GM20000 (cell line): ENCODE measurements around the gene TBC1D5.

Source experiments
- DNase-seq: peaks from one replicate; pipeline ENCODE4 v3.0.0; 2012; ENCODE audit warnings: low spot score
- TF ChIP-seq, protein P1 (sequence below): IDR thresholded peaks from 2 replicates; pipeline ENCODE4 v1.5.1; 2012; ENCODE audit warnings: mild to moderate bottlenecking, control low read depth; ENCODE audit errors: extremely low read depth, missing control alignments

TBC1D5 gene

DNA sequence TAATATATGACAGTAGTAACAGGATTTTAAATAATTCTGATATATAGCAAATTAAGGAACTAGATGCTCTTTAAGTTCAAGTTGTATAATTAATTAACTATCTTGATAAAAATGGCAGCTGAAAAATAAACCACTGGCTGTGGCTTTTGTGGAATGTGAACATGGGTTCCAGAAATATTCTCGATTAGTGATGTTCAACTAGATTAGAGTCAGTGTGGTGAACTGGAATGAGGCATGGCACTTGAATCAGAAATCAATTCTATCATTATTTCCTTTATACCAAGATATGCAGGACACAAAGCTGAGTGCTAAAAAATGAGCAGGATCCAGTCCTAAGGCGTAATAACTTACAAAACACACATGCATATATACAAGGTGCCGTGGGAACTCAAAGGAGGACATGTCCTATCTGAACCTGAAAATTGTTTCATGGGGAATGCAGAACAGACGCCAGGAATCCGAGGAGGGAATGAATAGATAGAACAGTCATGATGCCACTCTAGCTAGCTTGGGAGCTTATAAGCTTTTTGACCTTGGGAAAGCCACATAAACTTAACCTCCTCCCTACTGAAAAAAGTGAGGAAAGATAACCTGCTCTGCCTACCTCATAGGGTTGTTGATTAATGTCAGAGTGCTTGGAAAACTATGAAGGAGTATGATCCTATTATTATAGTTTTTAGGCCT is 455.3 kb downstream of the TBC1D5 start:
- TF ChIP-seq, protein P1, sequence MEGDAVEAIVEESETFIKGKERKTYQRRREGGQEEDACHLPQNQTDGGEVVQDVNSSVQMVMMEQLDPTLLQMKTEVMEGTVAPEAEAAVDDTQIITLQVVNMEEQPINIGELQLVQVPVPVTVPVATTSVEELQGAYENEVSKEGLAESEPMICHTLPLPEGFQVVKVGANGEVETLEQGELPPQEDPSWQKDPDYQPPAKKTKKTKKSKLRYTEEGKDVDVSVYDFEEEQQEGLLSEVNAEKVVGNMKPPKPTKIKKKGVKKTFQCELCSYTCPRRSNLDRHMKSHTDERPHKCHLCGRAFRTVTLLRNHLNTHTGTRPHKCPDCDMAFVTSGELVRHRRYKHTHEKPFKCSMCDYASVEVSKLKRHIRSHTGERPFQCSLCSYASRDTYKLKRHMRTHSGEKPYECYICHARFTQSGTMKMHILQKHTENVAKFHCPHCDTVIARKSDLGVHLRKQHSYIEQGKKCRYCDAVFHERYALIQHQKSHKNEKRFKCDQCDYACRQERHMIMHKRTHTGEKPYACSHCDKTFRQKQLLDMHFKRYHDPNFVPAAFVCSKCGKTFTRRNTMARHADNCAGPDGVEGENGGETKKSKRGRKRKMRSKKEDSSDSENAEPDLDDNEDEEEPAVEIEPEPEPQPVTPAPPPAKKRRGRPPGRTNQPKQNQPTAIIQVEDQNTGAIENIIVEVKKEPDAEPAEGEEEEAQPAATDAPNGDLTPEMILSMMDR = no peak
- DNase-seq = no peak

DNA sequence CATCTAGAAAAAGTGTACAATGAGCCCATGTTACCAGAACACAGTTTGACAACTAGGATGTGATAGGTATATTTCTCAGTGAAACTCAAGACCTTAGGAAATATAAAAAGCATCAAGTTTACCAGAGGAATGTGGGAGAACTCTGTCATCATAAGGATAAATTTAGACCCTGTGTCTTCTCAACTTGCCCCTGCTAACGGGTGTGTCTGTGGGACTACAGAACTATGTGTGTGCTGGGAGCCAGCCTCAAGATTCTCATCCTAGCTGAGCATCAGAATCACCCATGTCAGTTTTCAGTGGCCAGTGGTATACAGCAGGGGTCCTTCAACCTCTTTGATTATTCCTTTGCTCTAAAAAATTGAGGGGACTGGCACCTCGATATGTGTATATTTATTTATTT is 464.4 kb downstream of the TBC1D5 start:
- DNase-seq = no peak
- TF ChIP-seq, protein P1 = no peak

DNA sequence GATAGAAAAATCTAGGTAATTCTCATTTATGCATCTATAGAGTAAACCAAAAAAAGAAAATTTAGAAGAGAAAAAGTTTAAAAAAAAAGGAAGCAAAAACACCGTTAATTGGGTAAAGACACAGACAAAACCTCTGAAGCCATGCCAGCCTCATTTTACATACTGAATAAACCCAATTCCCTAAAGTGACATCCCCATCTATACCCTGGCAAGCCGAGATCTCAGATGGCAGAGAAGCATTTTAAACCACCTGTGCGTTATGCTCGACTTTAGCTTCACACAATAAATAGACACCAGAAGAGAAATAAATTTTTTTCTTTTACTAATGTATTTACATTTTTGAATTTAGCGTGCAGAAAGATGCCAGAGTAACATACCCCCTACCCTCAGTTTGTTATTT is 475.6 kb downstream of the TBC1D5 start:
- TF ChIP-seq, protein P1 = peak; percentile 1

GRCh38 chr3:17261627-17262369 is 480.6 kb downstream of the TBC1D5 start:
- TF ChIP-seq, protein P1 = no peak
- no peak for DNase-seq

More for the DNA sequence above, 475.6 kb downstream of the TBC1D5 start:
- no peak for DNase-seq

- no peak for DNase-seq
- TF ChIP-seq, protein P1 = no peak
Measured at GRCh38 chr3:17260257-17260656, 482.2 kb downstream of the TBC1D5 start.

DNA sequence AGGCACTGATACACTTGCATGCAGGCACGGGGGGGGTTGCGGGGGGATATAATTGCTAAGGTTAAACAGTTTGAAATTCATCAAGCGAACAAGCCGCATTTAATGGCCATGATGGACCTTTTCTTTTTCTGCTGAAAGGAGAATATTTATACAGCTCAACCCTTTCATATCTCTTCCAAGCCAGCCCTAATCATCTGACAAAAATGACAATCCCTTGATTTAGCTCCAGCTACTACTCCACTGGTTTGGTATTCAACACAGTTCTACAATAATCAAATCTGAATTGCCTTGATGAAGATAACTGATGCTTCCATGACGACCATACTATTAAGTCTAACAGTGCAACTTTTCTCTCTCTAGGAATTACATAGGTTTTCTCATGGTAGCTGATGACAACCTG is 482.7 kb downstream of the TBC1D5 start:
- TF ChIP-seq, protein P1 = no peak
- no peak for DNase-seq

DNA sequence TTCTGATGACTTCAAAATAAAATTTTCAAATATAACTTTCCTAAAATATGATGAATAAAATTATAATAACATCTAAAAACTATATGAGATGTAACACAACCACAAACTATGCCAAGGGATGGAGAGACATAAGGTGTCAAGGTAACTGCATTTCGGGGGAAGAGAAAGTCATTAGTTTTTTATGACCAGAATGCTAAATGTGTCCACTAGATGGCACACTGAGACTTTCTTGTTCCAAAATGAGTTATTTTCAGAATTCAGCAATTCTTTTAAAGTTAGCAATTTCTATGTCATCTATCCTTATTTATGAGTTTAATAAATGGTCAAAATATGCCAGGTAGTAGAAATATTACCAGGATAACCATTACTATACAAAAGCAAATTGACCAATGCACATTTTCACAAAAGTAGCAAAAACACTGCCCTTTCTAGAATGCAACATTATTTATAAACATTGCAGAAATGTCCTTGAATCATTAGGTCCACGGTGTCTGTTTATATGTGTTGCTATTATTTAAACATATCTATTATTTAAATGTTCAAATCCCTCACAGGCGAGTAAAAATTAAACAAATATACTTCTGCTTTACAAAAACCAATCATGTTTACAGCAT is 483.5 kb downstream of the TBC1D5 start:
- DNase-seq = peak; percentile 41
- TF ChIP-seq, protein P1 = peak; percentile 46
